Raji (cell line): ENCODE data around the gene VGLL1.

Source experiments
- POLR2A ChIP-seq: IDR thresholded peaks from 2 replicates; pipeline ENCODE4 v1.6.1; 2011; ENCODE audit warnings: low read depth, low read length, control low read depth; ENCODE audit not compliant: insufficient read depth

VGLL1 gene

GRCh38 chrX:136589966-136590365 lies 58.0 kb downstream of the VGLL1 start:
- TF ChIP-seq POLR2A: no peak

GRCh38 chrX:136597356-136597755 lies 65.3 kb downstream of the VGLL1 start:
- TF ChIP-seq POLR2A: no peak

GRCh38 chrX:136597954-136598353 lies 65.9 kb downstream of the VGLL1 start:
- no peak for TF ChIP-seq POLR2A

GRCh38 chrX:136598631-136599030 lies 66.6 kb downstream of the VGLL1 start:
- no peak for TF ChIP-seq POLR2A

GRCh38 chrX:136600059-136600458 lies 68.0 kb downstream of the VGLL1 start:
- no peak for TF ChIP-seq POLR2A
